HL-60 (cell line): ENCODE measurements around the gene PC.

Source experiments
- DNase-seq, 2 experiments: peaks; one replicate each; pipeline ENCODE4 v3.0.0-alpha.2; 2010 to 2020; ENCODE audit warnings: low read depth in 1 of 2, low spot score in 1 of 2
- H3K27ac ChIP-seq: fragments of 250-450 bp; sonication (Bioruptor Pico); replicated peaks from 2 replicates; pipeline ENCODE4 v1.5.1; 2020; ENCODE audit warnings: mild to moderate bottlenecking, moderate library complexity
- H3K27me3 ChIP-seq: fragments of 250-450 bp; sonication (Bioruptor Pico); 2 replicates; pipeline ENCODE4 v1.5.1; 2021; ENCODE audit warnings: mild to moderate bottlenecking, moderate library complexity; ENCODE audit not compliant: insufficient read depth, poor library complexity, severe bottlenecking
- H3K4me3 ChIP-seq: replicated peaks from 2 replicates; pipeline ENCODE4 v1.5.1; 2011; ENCODE audit warnings: mild to moderate bottlenecking, control low read depth, low read length; ENCODE audit not compliant: insufficient read depth
- GABPA ChIP-seq: IDR thresholded peaks from 2 replicates; pipeline ENCODE4 v1.6.1; 2012; ENCODE audit warnings: low read depth
- POLR2AphosphoS5 ChIP-seq: IDR thresholded peaks from 2 replicates; pipeline ENCODE4 v1.6.1; 2012; ENCODE audit warnings: low read depth
- SPI1 ChIP-seq: IDR thresholded peaks from 2 replicates; pipeline ENCODE4 v1.6.1; 2012; ENCODE audit warnings: low read depth, mild to moderate bottlenecking, borderline replicate concordance
- TF ChIP-seq, protein P1 (sequence below): IDR thresholded peaks from one replicate; pipeline ENCODE4 v1.5.1; 2011; ENCODE audit warnings: low read length, control low read depth, inconsistent platforms; ENCODE audit not compliant: insufficient read depth
- TF ChIP-seq, protein P2 (sequence below): IDR thresholded peaks from 2 replicates; pipeline ENCODE4 v1.6.1; 2012; ENCODE audit warnings: low read depth; ENCODE audit not compliant: insufficient replicate concordance

Gene PC

DNA sequence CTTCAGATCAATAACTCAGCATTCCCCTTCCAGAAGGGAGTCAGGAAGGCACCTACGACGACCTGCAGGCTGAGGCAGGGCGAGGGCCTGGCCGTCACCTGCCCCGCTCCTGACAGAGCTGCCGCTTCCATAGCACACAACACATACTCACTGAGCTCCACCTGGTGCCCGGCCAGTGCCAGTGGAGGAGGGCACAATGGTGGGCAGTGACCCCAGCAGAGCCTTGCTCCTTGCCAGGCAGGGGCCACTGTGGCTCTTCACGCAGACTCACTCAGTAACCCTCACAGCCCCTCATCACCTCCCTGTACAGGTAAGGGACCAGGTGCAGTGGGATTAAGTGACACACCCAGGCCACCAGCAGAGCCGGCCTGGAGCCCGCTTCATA, 76.7 kb downstream of the PC start:
- no peak for DNase-seq
- no peak for TF ChIP-seq GABPA
- TF ChIP-seq POLR2AphosphoS5 = no peak
- TF ChIP-seq, protein P1, sequence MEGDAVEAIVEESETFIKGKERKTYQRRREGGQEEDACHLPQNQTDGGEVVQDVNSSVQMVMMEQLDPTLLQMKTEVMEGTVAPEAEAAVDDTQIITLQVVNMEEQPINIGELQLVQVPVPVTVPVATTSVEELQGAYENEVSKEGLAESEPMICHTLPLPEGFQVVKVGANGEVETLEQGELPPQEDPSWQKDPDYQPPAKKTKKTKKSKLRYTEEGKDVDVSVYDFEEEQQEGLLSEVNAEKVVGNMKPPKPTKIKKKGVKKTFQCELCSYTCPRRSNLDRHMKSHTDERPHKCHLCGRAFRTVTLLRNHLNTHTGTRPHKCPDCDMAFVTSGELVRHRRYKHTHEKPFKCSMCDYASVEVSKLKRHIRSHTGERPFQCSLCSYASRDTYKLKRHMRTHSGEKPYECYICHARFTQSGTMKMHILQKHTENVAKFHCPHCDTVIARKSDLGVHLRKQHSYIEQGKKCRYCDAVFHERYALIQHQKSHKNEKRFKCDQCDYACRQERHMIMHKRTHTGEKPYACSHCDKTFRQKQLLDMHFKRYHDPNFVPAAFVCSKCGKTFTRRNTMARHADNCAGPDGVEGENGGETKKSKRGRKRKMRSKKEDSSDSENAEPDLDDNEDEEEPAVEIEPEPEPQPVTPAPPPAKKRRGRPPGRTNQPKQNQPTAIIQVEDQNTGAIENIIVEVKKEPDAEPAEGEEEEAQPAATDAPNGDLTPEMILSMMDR = no peak
- TF ChIP-seq SPI1 = no peak
- TF ChIP-seq, protein P2, sequence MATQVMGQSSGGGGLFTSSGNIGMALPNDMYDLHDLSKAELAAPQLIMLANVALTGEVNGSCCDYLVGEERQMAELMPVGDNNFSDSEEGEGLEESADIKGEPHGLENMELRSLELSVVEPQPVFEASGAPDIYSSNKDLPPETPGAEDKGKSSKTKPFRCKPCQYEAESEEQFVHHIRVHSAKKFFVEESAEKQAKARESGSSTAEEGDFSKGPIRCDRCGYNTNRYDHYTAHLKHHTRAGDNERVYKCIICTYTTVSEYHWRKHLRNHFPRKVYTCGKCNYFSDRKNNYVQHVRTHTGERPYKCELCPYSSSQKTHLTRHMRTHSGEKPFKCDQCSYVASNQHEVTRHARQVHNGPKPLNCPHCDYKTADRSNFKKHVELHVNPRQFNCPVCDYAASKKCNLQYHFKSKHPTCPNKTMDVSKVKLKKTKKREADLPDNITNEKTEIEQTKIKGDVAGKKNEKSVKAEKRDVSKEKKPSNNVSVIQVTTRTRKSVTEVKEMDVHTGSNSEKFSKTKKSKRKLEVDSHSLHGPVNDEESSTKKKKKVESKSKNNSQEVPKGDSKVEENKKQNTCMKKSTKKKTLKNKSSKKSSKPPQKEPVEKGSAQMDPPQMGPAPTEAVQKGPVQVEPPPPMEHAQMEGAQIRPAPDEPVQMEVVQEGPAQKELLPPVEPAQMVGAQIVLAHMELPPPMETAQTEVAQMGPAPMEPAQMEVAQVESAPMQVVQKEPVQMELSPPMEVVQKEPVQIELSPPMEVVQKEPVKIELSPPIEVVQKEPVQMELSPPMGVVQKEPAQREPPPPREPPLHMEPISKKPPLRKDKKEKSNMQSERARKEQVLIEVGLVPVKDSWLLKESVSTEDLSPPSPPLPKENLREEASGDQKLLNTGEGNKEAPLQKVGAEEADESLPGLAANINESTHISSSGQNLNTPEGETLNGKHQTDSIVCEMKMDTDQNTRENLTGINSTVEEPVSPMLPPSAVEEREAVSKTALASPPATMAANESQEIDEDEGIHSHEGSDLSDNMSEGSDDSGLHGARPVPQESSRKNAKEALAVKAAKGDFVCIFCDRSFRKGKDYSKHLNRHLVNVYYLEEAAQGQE = no peak
- Histone ChIP-seq H3K27ac (no peak overlapping the region), H3K4me3 (no peak overlapping the region), H3K27me3 (no peaks in the 10 kb centered on the region)

DNA sequence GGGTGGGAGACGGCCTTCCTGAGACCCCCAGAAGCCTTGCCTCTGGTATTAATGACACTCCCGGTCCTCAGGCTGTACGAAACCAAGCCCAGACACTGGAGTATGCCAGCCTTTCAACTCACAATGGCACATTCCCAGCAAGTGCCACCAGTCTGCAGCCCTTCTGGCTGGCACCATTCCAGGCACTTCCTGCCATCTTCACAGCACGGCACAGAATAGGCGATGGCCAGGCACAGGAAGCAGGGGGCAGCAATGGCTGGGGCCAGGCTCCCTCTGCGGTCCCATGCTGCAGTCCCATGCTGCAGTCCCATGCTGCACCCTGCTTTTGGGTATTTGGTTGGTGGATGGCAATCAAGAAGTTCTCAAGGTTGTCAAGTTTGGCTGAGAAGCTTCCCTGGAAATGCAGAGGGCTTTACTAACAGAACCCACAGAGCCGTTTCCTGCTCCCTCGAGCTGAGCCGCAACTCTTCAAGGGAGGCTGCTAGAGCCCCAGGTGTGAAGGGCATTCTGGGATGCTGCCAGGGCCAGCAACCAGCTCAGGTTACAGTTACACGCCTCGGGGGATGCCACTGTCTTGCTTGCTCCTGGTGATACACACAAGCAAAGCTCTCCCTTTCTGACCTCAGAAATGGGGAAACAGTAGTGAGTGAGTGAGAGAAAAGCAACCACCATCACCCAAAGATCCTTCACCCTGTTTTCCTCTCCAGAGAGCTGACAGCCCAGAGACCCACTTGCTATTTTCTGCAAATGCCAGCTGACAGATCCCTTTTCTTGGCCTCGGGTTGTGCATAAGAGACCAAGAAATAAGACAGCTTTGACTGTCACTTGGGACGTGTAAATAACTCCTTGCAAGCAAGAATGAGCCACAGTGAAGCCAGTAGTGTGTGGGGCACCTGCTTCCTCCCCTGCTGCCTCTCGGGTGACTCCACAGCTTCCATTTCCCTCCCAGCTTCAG, 77.4 kb downstream of the PC start:
- no peak for TF ChIP-seq GABPA
- DNase-seq = no peak

DNA sequence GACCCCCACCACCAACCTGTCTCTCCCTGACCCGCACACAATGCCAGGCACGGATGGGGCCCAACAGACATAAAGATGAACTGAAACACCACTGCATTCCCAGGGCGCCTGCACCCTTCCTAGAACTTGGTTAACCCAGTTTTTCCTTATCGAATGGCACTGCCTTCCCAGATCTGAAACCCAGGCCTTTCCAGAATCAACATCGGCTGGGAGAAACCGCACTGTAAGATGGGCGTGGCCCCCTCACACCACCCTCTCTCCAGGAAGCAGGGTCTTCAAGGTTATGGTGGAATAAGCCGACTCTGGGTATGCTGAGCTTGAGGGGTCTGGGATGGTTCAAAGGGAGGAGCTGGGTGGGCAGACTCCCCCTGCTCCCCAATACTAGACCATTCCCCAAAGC, 78.2 kb downstream of the PC start:
- H3K4me3 ChIP-seq = no peak overlapping the region
- H3K27me3 ChIP-seq = no peaks in the 10 kb centered on the region
- DNase-seq = no peak
- H3K27ac ChIP-seq = no peak overlapping the region
- TF ChIP-seq GABPA (no peak), SPI1 (no peak), POLR2AphosphoS5 (no peak)
- TF ChIP-seq, protein P1 = no peak
- TF ChIP-seq, protein P2 = no peak

More for the DNA sequence above, 77.4 kb downstream of the PC start:
- Histone ChIP-seq H3K27me3 (no peaks in the 10 kb centered on the region), H3K27ac (no peak overlapping the region), H3K4me3 (no peak overlapping the region)

DNA sequence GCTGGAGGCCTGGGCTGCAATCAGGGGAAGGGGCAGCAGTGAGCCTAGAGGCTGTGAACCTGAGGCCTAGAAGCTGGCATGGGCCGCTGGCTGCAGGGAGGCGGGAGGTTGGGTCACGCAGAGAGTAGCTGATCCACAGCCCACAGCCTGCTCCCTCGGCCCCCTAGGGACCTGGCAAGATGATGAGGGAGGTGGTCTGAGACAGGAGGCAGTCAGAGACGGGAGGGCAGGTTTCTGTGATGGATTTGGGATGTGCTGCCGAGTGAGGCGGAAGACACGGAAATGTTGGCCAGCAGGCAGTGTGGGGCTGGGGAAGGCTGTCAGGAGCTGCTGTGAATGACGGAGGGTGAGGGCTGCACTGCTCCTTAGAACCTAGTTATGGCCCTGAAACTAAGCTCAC, 78.6 kb downstream of the PC start:
- Histone ChIP-seq H3K4me3 (no peak overlapping the region), H3K27ac (no peak overlapping the region), H3K27me3 (no peaks in the 10 kb centered on the region)
- no peak for TF ChIP-seq SPI1
- TF ChIP-seq GABPA = no peak
- TF ChIP-seq POLR2AphosphoS5 = no peak
- TF ChIP-seq, protein P2 = no peak
- TF ChIP-seq, protein P1 = no peak
- no peak for DNase-seq
